Adrenal gland (tissue), 12 donors: Measurements from ENCODE around the gene ZIC4. TPM values are rescaled to one million over a fixed set of nuclear protein-coding genes. Genes with fewer than 3 reads are reported as not detected.

Source experiments
- DNase-seq, 7 donors: peaks; one replicate each; pipeline ENCODE4 v3.0.0-alpha.2; 2019 to 2020
- H3K27ac ChIP-seq, 5 donors: fragments of 200-600 bp; sonication (generic) in 4 of 5; 1 replicate in 3 of 5; 2 replicates in 2 of 5; pipeline versions ENCODE4 v1.5.1 to v1.8.0; 2016 to 2020; ENCODE audit warnings: mild to moderate bottlenecking in 1 of 5
- H3K27me3 ChIP-seq: fragments of 200-600 bp; 2 replicates; pipeline ENCODE4 v1.8.0; 2021
- H3K36me3 ChIP-seq, 2 donors: fragments of 200-600 bp; replicated peaks in 1 of 2; 1 replicate in 1 of 2; 2 replicates in 1 of 2; pipeline versions ENCODE4 v1.5.1 to v1.8.0; 2018 to 2022
- H3K4me1 ChIP-seq, 2 donors: fragments of 200-600 bp; replicated peaks in 1 of 2; 1 replicate in 1 of 2; 2 replicates in 1 of 2; pipeline versions ENCODE4 v1.5.1 to v1.8.0; 2018 to 2021
- H3K4me3 ChIP-seq, 4 donors: fragments of 200-600 bp; sonication (generic) in 3 of 4; one replicate each; pipeline ENCODE4 v1.5.1; 2016 to 2018
- H3K9me3 ChIP-seq, 3 donors: fragments of 200-600 bp; sonication (generic) in 1 of 3; replicated peaks in 1 of 3; 1 replicate in 2 of 3; 2 replicates in 1 of 3; pipeline versions ENCODE4 v1.5.1 to v1.8.0; 2016 to 2021
- POLR2A ChIP-seq, 2 donors: fragments of 450-650 bp; IDR thresholded peaks; one replicate each; pipeline ENCODE4 v1.6.1; 2017; ENCODE audit warnings: antibody characterized with exemption in 2 of 2, mild to moderate bottlenecking in 2 of 2, moderate library complexity in 1 of 2
- WGBS, 4 donors: extraction: QIAGEN DNeasy Blood & Tissue Kit in 2 of 4; methylation state at CpG; one replicate each; pipeline versions ENCODE4 v1.1.5 to v1.1.7; 2013 to 2017; 5-methylcytosine and 5-hydroxymethylcytosine counted together
- intact Hi-C, 2 donors: fragments of 100-400 bp; cut with DNase I; formaldehyde crosslinking; loops; one replicate each; pipeline versions ENCODE4 v1.14.1 to v1.15.0; 2022 to 2023
- polyA plus RNA-seq, 3 donors: library from polyadenylated mRNA; stranded (reverse); fragments of 200-250 nt in 2 of 3; fragments of 350-450 nt in 1 of 3; fragmentation: Illumina TruSeq in 1 of 3; extraction: RNeasy Lipid Tissue Mini Kit (QIAGEN cat#74804) in 1 of 3; gene quantifications; one replicate each; pipeline ENCODE4 v1.2.3, GENCODE V29; 2013 to 2014
- total RNA-seq, 9 donors: library from RNA; depleted of rRNA in 4 of 9; stranded (reverse); fragments of >200 nt in 4 of 9; fragments of 120-200 nt in 1 of 9; fragmentation: NEBNext Ultra II Directional in 1 of 9; extraction: Animal tissue kit (Norgen Biotek cat#: 25700) in 1 of 9; gene quantifications; one replicate each; pipeline versions ENCODE4 v1.1.0 to v1.2.4, GENCODE V29; 2013 to 2023
- TF ChIP-seq, protein P1 (sequence below), 6 experiments: fragments of 450-650 bp in 4 of 6; fragments of 200-600 bp in 2 of 6; sonication (generic) in 1 of 6; IDR thresholded peaks; 1 replicate in 5 of 6; 2 replicates in 1 of 6; pipeline versions ENCODE4 v1.5.1 to v1.8.0; 2016 to 2021; ENCODE audit warnings: antibody characterized with exemption in 6 of 6, mild to moderate bottlenecking in 2 of 6, moderate library complexity in 1 of 6
- donor health status: healthy with polysubstance abuse.
- donor health status: Bipolar disorder and iron deficiency.
- donor health status: DM: yes; HTN: yes; CAD: no.
- donor health status: DM: no; HTN: no; CAD: no.
- donor health status: DM: no; HTN: no; CAD: no.
- donor health status: DM: yes; HTN: yes; CAD: no.

The ZIC4 gene
- total and polyA plus RNA-seq, 12 donors, result 0.07 TPM; not detected in 11

DNA sequence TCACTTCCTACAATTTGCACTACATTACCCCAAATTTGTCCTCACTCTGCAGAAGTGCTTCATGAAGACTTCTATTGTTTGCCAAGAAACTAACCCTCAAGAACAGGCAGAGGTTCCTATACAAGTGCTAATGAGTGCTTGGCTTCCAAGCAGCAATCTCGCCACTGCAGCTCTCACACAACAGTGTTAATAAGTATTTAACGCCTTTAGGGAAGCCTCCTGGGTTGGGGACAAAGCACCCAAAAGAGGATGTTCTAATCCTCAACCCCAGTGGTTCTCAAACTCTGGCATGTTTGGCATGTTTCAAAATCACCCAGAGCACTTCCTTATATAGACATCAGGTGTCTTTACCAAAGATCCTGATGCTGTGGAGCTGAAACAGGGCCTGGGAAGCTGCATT is 64.6 kb downstream of the ZIC4 start:
- H3K4me1 ChIP-seq, result no peaks in the 10 kb centered on the region
- H3K27me3 ChIP-seq, result peaks cover 5% of the 10 kb centered on the region
- no peak for DNase-seq
- intact Hi-C loops, result no loop called here
- 24 to 36% (median 29%) methylated on average over 2 of the region's 2 CpGs for WGBS, 4 donors
- no peaks in the 10 kb centered on the region for H3K36me3 ChIP-seq
- no peaks in the 10 kb centered on the region for H3K9me3 ChIP-seq
- no peak for TF ChIP-seq POLR2A (IDR thresholded peaks at IDR 0.05)
- TF ChIP-seq, protein P1, sequence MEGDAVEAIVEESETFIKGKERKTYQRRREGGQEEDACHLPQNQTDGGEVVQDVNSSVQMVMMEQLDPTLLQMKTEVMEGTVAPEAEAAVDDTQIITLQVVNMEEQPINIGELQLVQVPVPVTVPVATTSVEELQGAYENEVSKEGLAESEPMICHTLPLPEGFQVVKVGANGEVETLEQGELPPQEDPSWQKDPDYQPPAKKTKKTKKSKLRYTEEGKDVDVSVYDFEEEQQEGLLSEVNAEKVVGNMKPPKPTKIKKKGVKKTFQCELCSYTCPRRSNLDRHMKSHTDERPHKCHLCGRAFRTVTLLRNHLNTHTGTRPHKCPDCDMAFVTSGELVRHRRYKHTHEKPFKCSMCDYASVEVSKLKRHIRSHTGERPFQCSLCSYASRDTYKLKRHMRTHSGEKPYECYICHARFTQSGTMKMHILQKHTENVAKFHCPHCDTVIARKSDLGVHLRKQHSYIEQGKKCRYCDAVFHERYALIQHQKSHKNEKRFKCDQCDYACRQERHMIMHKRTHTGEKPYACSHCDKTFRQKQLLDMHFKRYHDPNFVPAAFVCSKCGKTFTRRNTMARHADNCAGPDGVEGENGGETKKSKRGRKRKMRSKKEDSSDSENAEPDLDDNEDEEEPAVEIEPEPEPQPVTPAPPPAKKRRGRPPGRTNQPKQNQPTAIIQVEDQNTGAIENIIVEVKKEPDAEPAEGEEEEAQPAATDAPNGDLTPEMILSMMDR (IDR thresholded peaks at IDR 0.05), result no peak
- no peak overlapping the region for H3K27ac ChIP-seq
- no peak overlapping the region for H3K4me3 ChIP-seq

GRCh38 chr3:147336543-147337278 is 69.6 kb downstream of the ZIC4 start:
- intact Hi-C loops, result no loop called here
- no peak overlapping the region for H3K27ac ChIP-seq
- DNase-seq, result no peak
- H3K36me3 ChIP-seq, result no peaks in the 10 kb centered on the region
- peaks cover 6% of the 10 kb centered on the region for H3K27me3 ChIP-seq
- no peaks in the 10 kb centered on the region for H3K9me3 ChIP-seq
- no peak for TF ChIP-seq POLR2A (IDR thresholded peaks at IDR 0.05)
- TF ChIP-seq, protein P1 (IDR thresholded peaks at IDR 0.05), result no peak
- no peaks in the 10 kb centered on the region for H3K4me1 ChIP-seq
- no peak overlapping the region for H3K4me3 ChIP-seq
- WGBS, 4 donors, result 41 to 46% (median 43%) methylated on average over 4 of the region's 4 CpGs

Other genes with a start within 250 kb of the ZIC4 start
- gene ZIC1, start 2.8 kb upstream of the ZIC4 start, total RNA-seq, result under 1 TPM in 1 of 9 donors, not detected in 8; 0.32 TPM
- under 1 TPM in 2 of 3 donors, not detected in 1; 0.08 to 0.64 TPM for gene ZIC1, start 2.8 kb upstream of the ZIC4 start, polyA plus RNA-seq